H1 (cell line): ENCODE data around the gene HOGA1. TPM values are rescaled to one million over a fixed set of nuclear protein-coding genes. Genes with fewer than 3 reads are reported as not detected.

Source experiments
- BACH1 ChIP-seq: IDR thresholded peaks from 2 replicates; pipeline ENCODE4 v1.6.1; 2012; ENCODE audit warnings: low read length, improper control_type of control experiment
- BRCA1 ChIP-seq: IDR thresholded peaks from 2 replicates; pipeline ENCODE4 v1.6.1; 2012; ENCODE audit warnings: low read depth, low read length, improper control_type of control experiment
- CHD7 ChIP-seq: fragments of 300-600 bp; sonication (generic); IDR thresholded peaks from 2 replicates; pipeline ENCODE4 v1.7.1; 2012; ENCODE audit warnings: low read length, moderate library complexity, mild to moderate bottlenecking, inconsistent platforms; ENCODE audit not compliant: insufficient replicate concordance
- CREB1 ChIP-seq: IDR thresholded peaks from 2 replicates; pipeline ENCODE4 v1.6.1; 2012; ENCODE audit warnings: inconsistent platforms
- CTCF ChIP-seq, 3 experiments: IDR thresholded peaks; 1 replicate in 2 of 3; 2 replicates in 1 of 3; pipeline versions ENCODE4 v1.5.1 to v1.6.1; 2011; ENCODE audit warnings: low read length in 3 of 3, mild to moderate bottlenecking in 3 of 3, inconsistent platforms in 2 of 3, low read depth in 1 of 3, moderate library complexity in 1 of 3; ENCODE audit not compliant: insufficient read depth in 1 of 3; ENCODE audit errors: control extremely low read depth in 1 of 3
- GTF2F1 ChIP-seq: IDR thresholded peaks from 2 replicates; pipeline ENCODE4 v1.6.1; 2012; ENCODE audit warnings: low read depth, low read length, improper control_type of control experiment, borderline replicate concordance
- KDM4A ChIP-seq: IDR thresholded peaks from one replicate; pipeline ENCODE4 v1.7.1; 2012; ENCODE audit warnings: low read depth, mild to moderate bottlenecking, moderate library complexity, low read length, inconsistent platforms; ENCODE audit not compliant: severe bottlenecking
- RXRA ChIP-seq: IDR thresholded peaks from 2 replicates; pipeline ENCODE4 v1.6.1; 2011; ENCODE audit warnings: low read depth, mild to moderate bottlenecking, low read length, moderate library complexity; ENCODE audit not compliant: insufficient read depth
- SIX5 ChIP-seq: IDR thresholded peaks from 2 replicates; pipeline ENCODE4 v1.6.1; 2011; ENCODE audit warnings: mild to moderate bottlenecking, low read depth, low read length
- ZNF274 ChIP-seq: IDR thresholded peaks from 2 replicates; pipeline ENCODE4 v1.7.0; 2012; ENCODE audit warnings: low read length, borderline replicate concordance; ENCODE audit errors: extremely low read depth
- polyA plus RNA-seq, 7 experiments: library from polyadenylated mRNA; depleted of rRNA in 3 of 7; stranded (reverse) in 5 of 7; unstranded in 2 of 7; fragments of >200 nt in 5 of 7; fragments of 200-250 nt in 2 of 7; gene quantifications; 1 replicate in 5 of 7; 2 replicates in 1 of 7; 4 replicates in 1 of 7; pipeline versions ENCODE4 v1.2.1 to v1.2.3, GENCODE V29; 2011 to 2013; ENCODE audit warnings: missing spikeins in 2 of 7, mixed read lengths in 2 of 7
- total RNA-seq: library from RNA; stranded (reverse); fragmentation: NEBNext Ultra II Directional; extraction: Animal tissue kit (Norgen Biotek cat#: 25700); gene quantifications from 2 replicates; pipeline ENCODE4 v1.2.1, GENCODE V29; 2021

The HOGA1 gene
- total and polyA plus RNA-seq, 2 of the 8 experiments (the other 6 are each of a cell fraction or from before 2014, with no cell fraction given), result 0.28 to 1.00 TPM

- TF ChIP-seq CHD7 (no peak), GTF2F1 (no peak), CREB1 (no peak), BACH1 (no peak), BRCA1 (no peak), CTCF (IDR thresholded peaks at IDR 0.05; ENCODE audit: control extremely low read depth in 1 of 3, insufficient read depth in 1 of 3, low read depth in 1 of 3, low read length in 3 of 3) (no peak), RXRA (no peak), ZNF274 (no peak), KDM4A (no peak), SIX5 (no peak)
Measured at GRCh38 chr10:97629289-97629688, 45.1 kb downstream of the HOGA1 start (continued).
